ENCODE measurements around the gene TOP1. TPM values are rescaled to one million over a fixed set of nuclear protein-coding genes. Genes with fewer than 3 reads are reported as not detected.

Gene TOP1
- total RNA-seq, 1 donor from 2014 or later, result 9.4 TPM

DNA sequence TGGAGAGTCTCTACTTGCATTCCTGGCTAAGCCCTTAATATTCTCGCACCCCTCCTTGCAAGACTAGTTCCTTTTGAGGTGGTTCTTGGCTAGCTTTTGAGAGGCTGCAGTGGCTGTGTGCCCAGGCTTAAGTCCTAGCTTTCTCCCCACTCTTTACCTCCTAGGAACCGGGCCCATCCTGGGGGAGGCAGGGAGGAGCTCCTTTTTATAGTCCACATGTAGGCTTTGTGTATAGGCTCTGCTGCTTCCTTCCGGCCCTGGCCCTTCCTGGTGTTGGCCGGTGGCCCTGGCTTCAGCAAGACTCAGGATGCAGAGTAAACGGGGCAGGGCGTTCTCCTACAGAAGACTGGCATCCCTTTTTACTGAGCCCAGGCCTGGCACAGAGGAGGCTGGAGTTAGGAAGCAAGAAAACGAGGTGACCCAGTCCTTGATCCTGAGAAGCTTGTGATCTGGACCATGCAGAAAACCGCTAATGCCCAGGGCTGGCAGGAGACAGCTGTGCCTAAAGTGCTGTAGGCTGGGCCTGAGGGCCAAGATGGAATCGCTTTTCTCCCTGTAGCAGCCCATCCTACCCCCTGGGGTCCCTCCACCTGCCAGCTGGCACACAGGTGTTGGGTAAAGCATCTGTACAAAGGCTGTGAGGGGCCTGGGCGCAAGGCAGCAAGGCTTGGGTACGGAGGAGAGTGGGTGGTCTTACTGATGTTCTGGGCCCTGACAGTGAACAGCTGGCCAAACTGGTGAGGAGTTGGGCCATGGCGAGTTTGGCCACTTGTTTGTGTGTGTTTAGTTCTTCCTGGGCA lies 117.4 kb downstream of the TOP1 start:
- H3K9me3 ChIP-seq, result no peaks in the 10 kb centered on the region
- peaks cover 13 to 48% of the 10 kb centered on the region in 2 donors for H3K4me1 ChIP-seq
- intact Hi-C loops (cut with DNase I), result no loop called here
- no peak for DNase-seq (ENCODE audit: low spot score in 2 of 2)
- no peaks in the 10 kb centered on the region for H3K27me3 ChIP-seq
- no peak overlapping the region for H3K4me3 ChIP-seq
- peak overlapping the region; percentile 86 to 95 for H3K27ac ChIP-seq
- H3K36me3 ChIP-seq, result no peaks in the 10 kb centered on the region
- TF ChIP-seq, protein P1, sequence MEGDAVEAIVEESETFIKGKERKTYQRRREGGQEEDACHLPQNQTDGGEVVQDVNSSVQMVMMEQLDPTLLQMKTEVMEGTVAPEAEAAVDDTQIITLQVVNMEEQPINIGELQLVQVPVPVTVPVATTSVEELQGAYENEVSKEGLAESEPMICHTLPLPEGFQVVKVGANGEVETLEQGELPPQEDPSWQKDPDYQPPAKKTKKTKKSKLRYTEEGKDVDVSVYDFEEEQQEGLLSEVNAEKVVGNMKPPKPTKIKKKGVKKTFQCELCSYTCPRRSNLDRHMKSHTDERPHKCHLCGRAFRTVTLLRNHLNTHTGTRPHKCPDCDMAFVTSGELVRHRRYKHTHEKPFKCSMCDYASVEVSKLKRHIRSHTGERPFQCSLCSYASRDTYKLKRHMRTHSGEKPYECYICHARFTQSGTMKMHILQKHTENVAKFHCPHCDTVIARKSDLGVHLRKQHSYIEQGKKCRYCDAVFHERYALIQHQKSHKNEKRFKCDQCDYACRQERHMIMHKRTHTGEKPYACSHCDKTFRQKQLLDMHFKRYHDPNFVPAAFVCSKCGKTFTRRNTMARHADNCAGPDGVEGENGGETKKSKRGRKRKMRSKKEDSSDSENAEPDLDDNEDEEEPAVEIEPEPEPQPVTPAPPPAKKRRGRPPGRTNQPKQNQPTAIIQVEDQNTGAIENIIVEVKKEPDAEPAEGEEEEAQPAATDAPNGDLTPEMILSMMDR (IDR thresholded peaks at IDR 0.05), result no peak

GRCh38 chr20:41147767-41148191 lies 119.2 kb downstream of the TOP1 start:
- Histone ChIP-seq H3K27me3 (no peaks in the 10 kb centered on the region), H3K27ac (peak overlapping the region; percentile 86 to 95), H3K4me3 (no peak overlapping the region), H3K9me3 (no peaks in the 10 kb centered on the region), H3K4me1 (peaks cover 13 to 52% of the 10 kb centered on the region in 2 donors), H3K36me3 (no peaks in the 10 kb centered on the region)
- intact Hi-C loops (cut with DNase I), result no loop called here
- TF ChIP-seq, protein P1 (IDR thresholded peaks at IDR 0.05), result no peak
- DNase-seq (ENCODE audit: low spot score in 2 of 2), result no peak

GRCh38 chr20:41148942-41149341 lies 120.3 kb downstream of the TOP1 start:
- H3K4me1 ChIP-seq, result peaks cover 13 to 50% of the 10 kb centered on the region in 2 donors

DNA sequence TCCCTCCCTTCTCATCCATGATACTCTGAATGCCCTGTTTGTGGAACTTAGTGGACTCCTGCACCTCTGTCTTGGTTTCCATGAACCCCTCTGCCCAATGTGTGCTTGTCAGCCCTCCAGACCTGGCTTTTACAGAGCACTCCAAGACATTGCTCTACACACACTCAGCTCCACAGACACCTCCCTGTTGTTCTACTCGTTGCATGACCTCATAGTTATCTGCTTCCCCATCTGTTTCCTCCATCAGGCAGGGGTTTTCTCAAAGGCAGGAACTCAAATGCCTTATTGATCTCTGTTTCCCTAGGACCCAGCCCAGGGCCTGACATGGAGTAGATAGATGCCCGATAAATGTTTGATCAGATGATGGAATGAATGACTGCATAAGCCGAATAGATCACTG lies 122.0 kb downstream of the TOP1 start:
- no peaks in the 10 kb centered on the region for H3K27me3 ChIP-seq
- H3K4me3 ChIP-seq, result no peak overlapping the region
- intact Hi-C loops (cut with DNase I), result no loop called here
- H3K36me3 ChIP-seq, result no peaks in the 10 kb centered on the region
- peak overlapping the region in 1 of 2 donors; percentile 18 for H3K27ac ChIP-seq
- no peak for DNase-seq (ENCODE audit: low spot score in 2 of 2)
- H3K4me1 ChIP-seq, result peaks cover 17 to 50% of the 10 kb centered on the region in 2 donors
- TF ChIP-seq, protein P1 (IDR thresholded peaks at IDR 0.05), result no peak
- no peaks in the 10 kb centered on the region for H3K9me3 ChIP-seq

More at GRCh38 chr20:41148942-41149341, 120.3 kb downstream of the TOP1 start:
- Histone ChIP-seq H3K27me3 (no peaks in the 10 kb centered on the region), H3K4me3 (no peak overlapping the region), H3K27ac (peak overlapping the region; percentile 86 to 95), H3K36me3 (no peaks in the 10 kb centered on the region), H3K9me3 (no peaks in the 10 kb centered on the region)
- no peak for DNase-seq (ENCODE audit: low spot score in 2 of 2)
- TF ChIP-seq, protein P1 (IDR thresholded peaks at IDR 0.05), result no peak
- intact Hi-C loops (cut with DNase I), result no loop called here

DNA sequence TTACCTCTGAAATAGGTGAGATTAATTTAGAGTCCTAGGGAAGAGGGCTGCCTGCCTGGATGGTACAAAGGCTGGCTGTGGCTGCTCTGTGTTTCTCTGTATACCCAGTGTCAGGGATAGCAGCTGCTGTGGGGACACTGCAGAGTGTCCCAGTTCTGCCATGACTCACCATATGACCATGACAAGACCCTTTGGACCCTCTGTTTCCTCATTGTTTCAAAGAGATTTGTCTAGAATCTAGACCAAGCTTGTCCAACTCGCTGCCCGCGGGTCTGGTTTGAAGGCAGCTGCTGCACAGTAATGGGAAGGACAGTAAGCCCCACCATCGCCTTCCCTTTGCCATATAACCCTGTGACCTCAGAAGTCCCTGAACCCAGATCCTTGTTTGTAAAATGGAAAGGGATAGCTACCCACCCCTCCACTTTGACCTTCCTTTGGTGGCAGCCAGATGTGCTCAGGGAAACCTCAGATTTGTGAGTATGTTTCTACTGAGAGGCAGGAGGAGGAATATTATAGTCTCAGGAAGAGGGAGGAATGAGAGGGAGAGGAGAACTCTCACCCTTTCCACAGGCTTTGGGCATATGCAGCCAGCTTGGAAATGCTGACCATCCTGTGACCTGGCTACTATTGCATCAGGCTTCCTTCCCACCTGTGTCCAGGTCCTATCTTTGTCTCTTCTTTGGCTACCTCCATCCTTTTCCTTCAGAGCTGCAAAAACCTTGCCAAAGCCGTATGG lies 122.7 kb downstream of the TOP1 start:
- DNase-seq (ENCODE audit: low spot score in 2 of 2), result no peak
- H3K4me1 ChIP-seq, result peaks cover 12 to 44% of the 10 kb centered on the region in 2 donors
- intact Hi-C loops (cut with DNase I), result no loop called here
- no peaks in the 10 kb centered on the region for H3K27me3 ChIP-seq
- H3K36me3 ChIP-seq, result no peaks in the 10 kb centered on the region
- no peak overlapping the region for H3K4me3 ChIP-seq
- peak overlapping the region in 1 of 2 donors; percentile 18 for H3K27ac ChIP-seq
- no peaks in the 10 kb centered on the region for H3K9me3 ChIP-seq
- TF ChIP-seq, protein P1 (IDR thresholded peaks at IDR 0.05), result no peak
